K562 (cell line): Measurements from ENCODE around the gene BIRC6. TPM values are rescaled to one million over a fixed set of nuclear protein-coding genes. Genes with fewer than 3 reads are reported as not detected.

ENCODE experiments used
- ATAC-seq: fragments of 200-7000 bp; cut with Tn5 transposase; 3 replicates; pipeline ENCODE4 v1.9.1; 2020; ENCODE audit warnings: moderate library complexity
- BruUV-seq: library from RNA; stranded (reverse); fragments of 400-500 nt; replicated peaks from 2 replicates; lab custom pipeline; 2021; lab: Mats Ljungman, UMichigan
- CTCF ChIA-PET: fragments of 300-600 bp; formaldehyde crosslinking; extraction: SDS; loops from one replicate; lab custom pipeline; 2021; ENCODE audit warnings: low intra/inter-chr PET ratio; lab: Yijun Ruan, JAX
- POLR2A ChIA-PET: fragments of 300-600, 350-650 bp; sonication (Branson Sonifier 250); formaldehyde crosslinking; extraction: SDS; loops from one replicate; lab custom pipeline; 2021; ENCODE audit warnings: antibody characterized with exemption, inconsistent platforms; lab: Yijun Ruan, JAX
- DNase-seq, 4 experiments: peaks; one replicate each; pipeline versions ENCODE4 v3.0.0 to v3.0.0-alpha.2; 2011 to 2018; ENCODE audit warnings: low spot score in 3 of 4, mixed read lengths in 3 of 4; ENCODE audit errors: extremely low read depth in 1 of 4
- FAIRE-seq: peaks from 2 replicates; lab custom pipeline; 2011; peaks lifted over from hg19 to GRCh38; lab: Jason Lieb, UNC
- H2AFZ ChIP-seq: 2 replicates; pipeline ENCODE4 v1.6.0; 2011; ENCODE audit warnings: low read depth, low read length, control low read depth, inconsistent platforms
- H3K27ac ChIP-seq: fragments of 200-600 bp; 3 replicates; pipeline ENCODE4 v1.8.0; 2011; ENCODE audit warnings: low read depth, mild to moderate bottlenecking, control low read depth, inconsistent platforms, low read length, moderate library complexity, mixed read lengths; ENCODE audit errors: extremely low read depth
- H3K27me3 ChIP-seq, 2 experiments: fragments of 300-600 bp in 1 of 2; 2 replicates in 1 of 2; 3 replicates in 1 of 2; pipeline versions ENCODE4 v1.6.0 to v1.8.0; 2011; ENCODE audit warnings: inconsistent platforms in 2 of 2, low read length in 2 of 2, mild to moderate bottlenecking in 1 of 2, mixed read lengths in 1 of 2, moderate library complexity in 1 of 2; ENCODE audit not compliant: control insufficient read depth in 2 of 2, insufficient read depth in 2 of 2
- H3K36me3 ChIP-seq: fragments of 300-600 bp; 3 replicates; pipeline ENCODE4 v1.8.0; 2011; ENCODE audit warnings: mild to moderate bottlenecking, low read length, inconsistent platforms; ENCODE audit not compliant: control insufficient read depth, insufficient read depth
- H3K4me1 ChIP-seq, 2 experiments: fragments of 200-600 bp in 1 of 2; replicated peaks in 1 of 2; 2 replicates in 1 of 2; 3 replicates in 1 of 2; pipeline versions ENCODE4 v1.5.1 to v1.8.0; 2011; ENCODE audit warnings: inconsistent platforms in 2 of 2, low read length in 2 of 2, mild to moderate bottlenecking in 1 of 2, mixed read lengths in 1 of 2, moderate library complexity in 1 of 2; ENCODE audit not compliant: control insufficient read depth in 2 of 2, insufficient read depth in 2 of 2
- H3K4me2 ChIP-seq: 2 replicates; pipeline ENCODE4 v1.6.1; 2011; ENCODE audit warnings: low read length, control low read depth, inconsistent platforms, mixed read lengths; ENCODE audit not compliant: insufficient read depth
- H3K4me3 ChIP-seq: fragments of 200-600 bp; sonication (generic), shearing (Covaris generic); 2 replicates; pipeline ENCODE4 v1.5.1; 2016; ENCODE audit warnings: control low read depth, inconsistent platforms
- H3K79me2 ChIP-seq: fragments of 200-600 bp; 3 replicates; pipeline ENCODE4 v1.8.0; 2011; ENCODE audit warnings: low read length, inconsistent platforms; ENCODE audit not compliant: control insufficient read depth, insufficient read depth
- H3K9ac ChIP-seq, 2 experiments: 2 replicates each; pipeline versions ENCODE4 v1.6.0 to v1.6.1; 2011; ENCODE audit warnings: low read depth in 2 of 2, low read length in 2 of 2, control low read depth in 1 of 2, inconsistent platforms in 1 of 2, mild to moderate bottlenecking in 1 of 2, mixed read lengths in 1 of 2; ENCODE audit not compliant: insufficient read depth in 1 of 2
- H3K9me1 ChIP-seq: one replicate; pipeline ENCODE4 v1.6.0; 2011; ENCODE audit warnings: inconsistent platforms, mild to moderate bottlenecking, low read length, moderate library complexity; ENCODE audit not compliant: control insufficient read depth, insufficient read depth
- H3K9me3 ChIP-seq: replicated peaks from 2 replicates; pipeline ENCODE4 v1.5.1; 2011; ENCODE audit warnings: low read depth, low read length, inconsistent platforms; ENCODE audit not compliant: control insufficient read depth, insufficient read depth
- H4K20me1 ChIP-seq: replicated peaks from 2 replicates; pipeline ENCODE4 v1.6.1; 2011; ENCODE audit warnings: low read length, inconsistent platforms, mixed read lengths; ENCODE audit not compliant: control insufficient read depth, insufficient read depth
- EP400 ChIP-seq: fragments of 450-650 bp; IDR thresholded peaks from 2 replicates; pipeline ENCODE4 v1.6.1; 2017; ENCODE audit warnings: antibody characterized with exemption, mild to moderate bottlenecking, moderate library complexity
- FOSL1 ChIP-seq: fragments of 200-800 bp; sonication (Bioruptor generic); conservative IDR thresholded peaks from 2 replicates; pipeline ENCODE4 v1.6.1; 2016; ENCODE audit warnings: missing genetic modification characterization, missing compliant biosample characterization
- PRDM10 ChIP-seq: fragments of 450-650 bp; IDR thresholded peaks from 2 replicates; pipeline ENCODE4 v1.6.1; 2018; ENCODE audit not compliant: partially characterized antibody
- SMARCC2 ChIP-seq: fragments of 450-650 bp; IDR thresholded peaks from 2 replicates; pipeline ENCODE4 v1.6.1; 2017; ENCODE audit warnings: antibody characterized with exemption, moderate library complexity, mild to moderate bottlenecking, low read depth
- ZNF121 ChIP-seq: sonication (generic); formaldehyde crosslinking; conservative IDR thresholded peaks from 2 replicates; pipeline ENCODE4 v1.8.0; 2022; ENCODE audit warnings: missing genetic modification reagents
- WGBS: fragments of 100-300 bp; shearing (Covaris generic); methylation state at CpG from one replicate; pipeline ENCODE4 v1.1.6; 2016; ENCODE audit warnings: low coverage, mixed read lengths; ENCODE audit not compliant: insufficient coverage; ENCODE audit errors: missing lambda C conversion rate; 5-methylcytosine and 5-hydroxymethylcytosine counted together
- in situ Hi-C: fragments of 300-500 bp; cut with MboI; formaldehyde crosslinking; loops from 4 replicates; pipeline ENCODE4 v1.15.0; 2018; ENCODE audit warnings: inconsistent platforms, mixed read lengths
- intact Hi-C: fragments of 100-400 bp; cut with micrococcal nuclease; formaldehyde crosslinking; loops from 2 replicates; pipeline ENCODE4 v1.14.2; 2022
- polyA plus RNA-seq, 8 experiments: library from polyadenylated mRNA; depleted of rRNA in 4 of 8; stranded (reverse) in 5 of 8; unstranded in 3 of 8; fragments of >200 nt; fragmentation: Nextera tagmentation in 2 of 8; fragmentation: Illumina TruSeq in 1 of 8; extraction: Ambion mirVana in 2 of 8; extraction: Trizol in 1 of 8; gene quantifications; 2 replicates each; pipeline versions ENCODE4 v1.2.1 to v1.2.3, GENCODE V29; 2011 to 2014; ENCODE audit warnings: inconsistent platforms in 1 of 8, missing spikeins in 1 of 8
- total RNA-seq, 7 experiments: library from RNA; depleted of rRNA in 6 of 7; stranded (reverse); fragments of >200 nt in 6 of 7; fragmentation: Illumina TruSeq in 2 of 7; extraction: Trizol in 2 of 7; gene quantifications; 2 replicates each; pipeline versions ENCODE4 v1.2.1 to v1.2.3, GENCODE V29; 2011 to 2021; ENCODE audit warnings: low replicate concordance in 1 of 7

Gene BIRC6
- total and polyA plus RNA-seq, 9 of the 15 experiments (the other 6 are each of a cell fraction or from before 2014, with no cell fraction given): 18.8 to 110 (median 49.8) TPM

- Histone ChIP-seq H3K36me3 (peaks cover 14% of the 10 kb centered on the region), H3K9me3 (no peaks in the 10 kb centered on the region), H3K9ac (no peak overlapping the region), H3K9me1 (no peaks in the 10 kb centered on the region), H3K4me2 (no peak overlapping the region), H2AFZ (no peak overlapping the region), H3K27me3 (no peaks in the 10 kb centered on the region), H3K4me1 (no peaks in the 10 kb centered on the region), H3K79me2 (peaks cover 12% of the 10 kb centered on the region; the same call in 2 of the 3 replicates), H3K4me3 (no peak overlapping the region), H3K27ac (no peak overlapping the region), H4K20me1 (no peaks in the 10 kb centered on the region)
- DNase-seq: no peak
- ATAC-seq: no peak
- ChIA-PET POLR2A (no interaction called here), CTCF (no interaction called here)
- intact Hi-C loops: no loop called here
- in situ Hi-C loops: no loop called here
- FAIRE-seq: no peak
- TF ChIP-seq EP400: no peak
- TF ChIP-seq ZNF121: peak; percentile 88
- no peak for TF ChIP-seq PRDM10
- TF ChIP-seq FOSL1 (tag): no peak
- TF ChIP-seq SMARCC2: no peak
- 95% methylated on average over 4 of the region's 4 CpGs for WGBS
- BruUV-seq: no TSS peak
Observed at GRCh38 chr2:32456808-32457207, 100.0 kb downstream of the BIRC6 start.
